Muscle layer of colon (tissue), 2 donors: ENCODE results near the gene GATA3.

Experiments
- H3K27ac ChIP-seq: one replicate; pipeline ENCODE4 v1.7.0; 2013; ENCODE audit warnings: low read depth, mild to moderate bottlenecking, low read length, moderate library complexity
- H3K27me3 ChIP-seq, 2 donors: one replicate each; pipeline ENCODE4 v1.7.0; 2013; ENCODE audit warnings: low read length in 2 of 2, mild to moderate bottlenecking in 2 of 2; ENCODE audit not compliant: insufficient read depth in 2 of 2, control insufficient read depth in 1 of 2
- H3K36me3 ChIP-seq: one replicate; pipeline ENCODE4 v1.7.0; 2013; ENCODE audit warnings: mild to moderate bottlenecking, low read length; ENCODE audit not compliant: insufficient read depth
- H3K4me1 ChIP-seq: one replicate; pipeline ENCODE4 v1.7.0; 2013; ENCODE audit warnings: mild to moderate bottlenecking, low read length; ENCODE audit not compliant: insufficient read depth
- H3K4me3 ChIP-seq, 2 donors: one replicate each; pipeline ENCODE4 v1.7.0; 2013; ENCODE audit warnings: low read length in 2 of 2, low read depth in 1 of 2, mild to moderate bottlenecking in 1 of 2, moderate library complexity in 1 of 2
- H3K9ac ChIP-seq: one replicate; pipeline ENCODE4 v1.7.0; 2013; ENCODE audit warnings: low read length
- H3K9me3 ChIP-seq: one replicate; pipeline ENCODE4 v1.7.0; 2013; ENCODE audit warnings: mild to moderate bottlenecking, low read length
- donor health status: abdominal sarcoma.
- donor health status: Adenocarcinoma of cecum.

GATA3 gene

DNA sequence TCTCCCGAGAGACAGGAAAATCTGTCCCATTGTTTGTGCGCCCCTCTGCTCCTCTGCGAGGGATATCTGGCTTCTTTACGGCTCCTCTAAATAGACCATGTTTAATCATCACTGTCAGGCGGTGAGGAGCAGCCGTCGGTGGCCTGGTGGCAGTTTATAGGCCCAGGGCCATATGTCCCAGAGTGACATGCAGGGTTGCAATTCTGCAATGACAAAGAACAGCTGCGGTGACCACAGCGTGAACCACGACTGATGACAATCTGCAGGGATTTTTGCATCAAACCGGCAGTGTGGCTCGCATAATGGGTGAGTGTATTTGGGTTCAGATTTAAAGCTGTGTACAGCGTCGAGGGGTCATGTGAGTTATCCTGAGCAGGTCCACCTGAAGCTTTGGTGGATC, 41.5 kb downstream of the GATA3 start:
- no peaks in the 10 kb centered on the region for H3K4me1 ChIP-seq
- H3K9me3 ChIP-seq, result no peaks in the 10 kb centered on the region
- H3K9ac ChIP-seq, result no peak overlapping the region
- H3K27ac ChIP-seq, result no peak overlapping the region
- no peaks in the 10 kb centered on the region for H3K36me3 ChIP-seq
- H3K4me3 ChIP-seq, result no peak overlapping the region
- no peaks in the 10 kb centered on the region for H3K27me3 ChIP-seq

DNA sequence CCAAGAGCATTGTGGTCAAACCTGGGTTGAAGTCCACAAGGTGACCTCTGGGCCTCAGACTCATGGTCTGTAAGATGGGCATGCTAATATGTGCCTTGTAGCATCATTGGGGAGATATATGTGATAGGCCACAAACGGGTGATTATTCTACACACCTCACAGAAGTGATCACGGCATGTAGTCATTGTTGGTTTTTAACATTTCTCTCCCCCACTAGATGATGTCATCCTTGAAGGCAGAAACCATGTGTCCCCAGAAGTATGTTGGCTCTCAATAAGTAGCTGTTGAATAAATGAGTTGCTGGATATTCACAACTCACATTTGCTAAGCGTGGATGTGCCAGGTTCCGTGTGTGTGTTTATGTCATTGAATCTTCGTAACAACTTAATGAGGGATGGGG, 42.4 kb downstream of the GATA3 start:
- Histone ChIP-seq H3K36me3 (no peaks in the 10 kb centered on the region), H3K4me1 (no peaks in the 10 kb centered on the region), H3K9ac (no peak overlapping the region), H3K9me3 (no peaks in the 10 kb centered on the region), H3K4me3 (no peak overlapping the region), H3K27ac (no peak overlapping the region), H3K27me3 (no peaks in the 10 kb centered on the region)

DNA sequence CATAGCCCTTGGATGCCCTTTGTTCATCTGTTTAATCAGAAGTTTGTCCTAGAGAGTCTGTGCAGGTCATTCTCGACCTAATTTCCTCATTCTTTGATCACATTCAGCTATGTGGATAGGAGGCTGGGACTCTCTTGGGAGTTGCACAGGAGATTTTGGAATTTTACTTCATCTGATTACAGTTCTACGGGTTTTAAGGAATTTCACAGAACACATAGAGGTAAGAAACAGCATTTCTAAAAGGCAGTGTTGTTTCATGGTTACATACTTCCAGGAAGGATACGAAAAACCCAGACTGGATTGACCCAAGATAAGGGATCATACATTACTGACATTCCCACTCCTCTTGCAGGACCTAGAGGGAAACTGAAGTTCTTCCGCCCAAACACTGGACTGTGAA, 45.9 kb downstream of the GATA3 start:
- Histone ChIP-seq H3K27me3 (peaks cover 5 to 10% of the 10 kb centered on the region in 2 donors), H3K9ac (no peak overlapping the region), H3K36me3 (no peaks in the 10 kb centered on the region), H3K4me3 (no peak overlapping the region), H3K4me1 (no peaks in the 10 kb centered on the region), H3K9me3 (no peaks in the 10 kb centered on the region), H3K27ac (no peak overlapping the region)

DNA sequence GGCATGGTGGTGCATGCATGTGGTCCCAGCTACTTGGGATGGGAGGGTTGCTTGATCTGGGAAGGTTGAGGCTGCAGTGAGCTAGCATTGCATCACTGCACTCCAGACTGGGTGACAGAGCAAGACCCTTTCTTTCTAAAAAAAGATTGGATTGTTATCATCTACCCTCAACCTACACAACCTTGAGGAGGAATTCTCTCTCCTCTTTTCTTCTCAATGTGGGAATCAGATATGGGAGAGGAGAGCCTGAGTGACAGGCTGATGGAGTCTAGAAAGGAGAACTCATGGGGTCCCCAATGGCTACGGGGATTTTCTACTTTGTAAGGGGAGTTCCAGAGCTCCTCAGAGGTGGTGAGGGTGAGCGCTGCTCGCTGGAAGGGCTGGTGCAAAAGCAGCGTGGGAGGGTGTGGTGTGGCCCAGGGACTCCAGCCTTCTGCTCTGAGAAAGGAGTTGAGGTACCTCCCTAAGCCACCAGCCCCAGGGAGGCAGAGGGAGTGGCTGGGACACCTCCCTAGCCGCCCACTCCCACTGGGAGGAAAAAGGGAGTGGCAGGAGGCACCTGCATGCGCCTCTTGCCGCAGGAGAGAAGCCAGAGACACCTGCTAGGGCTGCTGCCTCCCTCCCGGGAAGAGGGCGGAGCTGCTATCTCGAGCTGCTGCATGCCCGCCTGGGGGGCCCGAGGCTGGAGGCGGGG, 48.4 kb downstream of the GATA3 start:
- Histone ChIP-seq H3K4me3 (no peak overlapping the region), H3K36me3 (no peaks in the 10 kb centered on the region), H3K27ac (no peak overlapping the region), H3K27me3 (peaks cover 5 to 10% of the 10 kb centered on the region in 2 donors), H3K9ac (no peak overlapping the region), H3K9me3 (no peaks in the 10 kb centered on the region), H3K4me1 (no peaks in the 10 kb centered on the region)

DNA sequence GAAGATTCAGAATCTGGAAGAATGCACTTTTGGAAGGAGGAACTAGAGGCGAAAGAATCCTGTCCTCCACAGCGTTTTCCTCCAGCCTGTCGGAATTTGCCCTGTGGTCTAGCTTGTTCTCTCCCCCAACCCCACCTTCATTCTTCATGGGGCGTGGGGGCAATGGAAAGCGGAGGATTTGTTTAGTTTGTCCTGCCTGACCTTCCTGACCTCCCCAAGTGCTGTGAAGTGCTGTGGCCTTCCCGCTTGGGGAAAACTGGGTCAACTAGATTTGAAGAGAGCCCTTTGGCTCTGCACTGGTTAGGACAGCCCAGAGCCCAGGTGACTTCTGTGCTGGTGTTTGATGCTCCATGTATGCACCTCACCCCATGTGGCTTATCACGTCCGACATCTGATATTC, 49.1 kb downstream of the GATA3 start:
- no peak overlapping the region for H3K27ac ChIP-seq
- H3K4me3 ChIP-seq, result no peak overlapping the region
- no peaks in the 10 kb centered on the region for H3K4me1 ChIP-seq
- H3K27me3 ChIP-seq, result peaks cover 5 to 10% of the 10 kb centered on the region in 2 donors
- no peaks in the 10 kb centered on the region for H3K36me3 ChIP-seq
- no peak overlapping the region for H3K9ac ChIP-seq
- no peaks in the 10 kb centered on the region for H3K9me3 ChIP-seq

DNA sequence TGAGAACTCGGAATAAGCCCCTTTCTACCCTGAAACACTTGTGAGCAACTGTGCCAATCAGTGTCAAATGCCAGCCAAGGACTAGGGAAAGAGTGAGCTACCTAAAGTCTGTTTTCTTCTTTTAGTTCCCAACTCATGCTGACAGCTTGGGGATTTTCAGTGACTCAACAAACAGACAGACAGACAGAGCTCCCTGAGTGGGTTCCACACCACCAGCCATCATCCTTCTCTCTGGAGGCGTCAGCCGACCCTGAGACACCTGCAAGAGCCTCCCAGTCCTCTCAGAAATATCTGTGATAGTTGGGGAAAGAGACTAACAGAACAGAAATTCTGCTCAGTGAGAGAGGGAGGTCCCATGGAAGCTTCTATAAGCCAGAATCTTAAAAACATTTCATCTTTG, 49.5 kb downstream of the GATA3 start:
- Histone ChIP-seq H3K27me3 (peaks cover 5 to 10% of the 10 kb centered on the region in 2 donors), H3K27ac (no peak overlapping the region), H3K36me3 (no peaks in the 10 kb centered on the region), H3K4me3 (no peak overlapping the region), H3K9me3 (no peaks in the 10 kb centered on the region), H3K4me1 (no peaks in the 10 kb centered on the region), H3K9ac (no peak overlapping the region)

DNA sequence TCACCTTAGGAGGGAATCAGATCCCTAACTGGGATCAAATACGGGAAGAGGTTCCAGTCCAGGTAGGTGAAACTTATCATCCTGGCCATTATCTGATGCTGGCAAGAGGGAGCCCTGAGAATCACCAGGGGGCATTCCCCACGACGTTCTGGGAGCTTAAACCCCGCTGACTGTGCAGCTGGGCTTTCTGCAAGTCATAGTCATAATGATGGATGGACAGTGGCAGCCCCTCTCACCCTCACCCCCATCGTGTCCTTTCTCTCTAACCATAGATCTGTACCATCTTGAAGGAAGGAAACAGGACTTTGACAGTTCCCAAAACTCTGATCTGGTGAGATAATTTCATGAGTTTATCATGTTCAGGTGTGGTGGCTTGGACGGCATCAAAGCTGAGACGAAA, 50.2 kb downstream of the GATA3 start:
- peaks cover 5 to 10% of the 10 kb centered on the region in 2 donors for H3K27me3 ChIP-seq

GRCh38 chr10:8105932-8106331, 51.4 kb downstream of the GATA3 start:
- no peaks in the 10 kb centered on the region for H3K36me3 ChIP-seq
- H3K27ac ChIP-seq, result no peak overlapping the region
- no peak overlapping the region for H3K9ac ChIP-seq
- no peak overlapping the region for H3K4me3 ChIP-seq
- no peaks in the 10 kb centered on the region for H3K9me3 ChIP-seq
- no peaks in the 10 kb centered on the region for H3K4me1 ChIP-seq
- peaks cover 5 to 10% of the 10 kb centered on the region in 2 donors for H3K27me3 ChIP-seq

More for the DNA sequence above, 50.2 kb downstream of the GATA3 start:
- Histone ChIP-seq H3K4me1 (no peaks in the 10 kb centered on the region), H3K36me3 (no peaks in the 10 kb centered on the region), H3K9me3 (no peaks in the 10 kb centered on the region), H3K27ac (no peak overlapping the region), H3K4me3 (no peak overlapping the region), H3K9ac (no peak overlapping the region)

DNA sequence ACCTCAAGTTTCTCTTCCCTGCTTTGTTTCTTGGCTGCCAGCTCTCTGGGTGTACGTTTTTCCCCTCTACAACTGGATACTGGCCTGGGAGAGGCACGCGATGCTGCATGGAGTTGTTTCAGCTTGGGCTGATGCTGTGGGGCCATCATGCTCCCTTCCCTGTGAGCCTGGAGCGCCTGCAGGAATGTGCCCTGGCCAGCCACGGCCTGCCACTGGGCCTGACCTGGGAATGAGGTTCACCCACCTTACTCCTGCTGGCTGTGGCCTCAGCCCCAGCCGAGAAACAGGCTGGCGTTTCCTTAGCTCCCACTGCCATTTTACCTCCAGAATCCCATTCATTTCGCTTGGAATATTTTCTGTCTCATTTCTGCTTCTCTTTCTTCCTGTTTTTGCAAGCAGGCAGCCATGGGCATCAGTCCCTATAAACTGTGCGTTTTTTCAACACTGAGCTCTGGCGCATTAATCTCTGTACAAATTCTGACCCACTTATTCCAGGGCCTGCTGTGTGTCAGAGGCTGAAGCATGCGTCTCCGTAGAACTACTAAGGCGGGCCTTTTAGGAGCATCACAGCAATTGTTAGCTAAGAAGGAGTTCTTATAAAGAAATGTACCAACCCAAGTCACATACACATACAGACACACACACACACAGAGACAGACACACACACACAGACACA, 57.9 kb downstream of the GATA3 start:
- no peak overlapping the region for H3K4me3 ChIP-seq
- no peak overlapping the region for H3K9ac ChIP-seq
- H3K27ac ChIP-seq, result no peak overlapping the region
- no peaks in the 10 kb centered on the region for H3K36me3 ChIP-seq
- no peaks in the 10 kb centered on the region for H3K27me3 ChIP-seq
- no peaks in the 10 kb centered on the region for H3K9me3 ChIP-seq
- no peaks in the 10 kb centered on the region for H3K4me1 ChIP-seq

GRCh38 chr10:8112942-8113442, 58.5 kb downstream of the GATA3 start:
- no peaks in the 10 kb centered on the region for H3K4me1 ChIP-seq
- H3K27me3 ChIP-seq, result no peaks in the 10 kb centered on the region
- H3K9me3 ChIP-seq, result no peaks in the 10 kb centered on the region
- no peak overlapping the region for H3K27ac ChIP-seq
- no peak overlapping the region for H3K9ac ChIP-seq
- H3K4me3 ChIP-seq, result no peak overlapping the region
- H3K36me3 ChIP-seq, result no peaks in the 10 kb centered on the region

DNA sequence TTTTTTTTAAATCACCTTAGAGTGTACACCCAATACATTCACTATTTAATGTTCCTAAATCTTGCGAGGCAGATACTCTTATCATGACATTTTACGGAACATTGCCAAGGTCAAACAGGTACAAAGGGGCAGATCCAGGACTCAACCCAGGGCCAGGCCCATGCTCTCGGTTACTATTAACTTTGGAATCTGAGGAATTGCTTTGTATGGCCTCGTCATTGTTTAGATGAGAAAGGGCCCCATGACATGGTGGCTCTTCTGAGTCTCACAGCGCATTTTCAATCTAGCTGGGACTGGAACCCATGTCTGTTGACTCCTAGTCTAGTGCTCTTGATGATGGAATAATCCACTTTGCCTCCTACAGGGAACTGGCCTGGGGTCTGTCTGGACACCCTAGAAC, 59.1 kb downstream of the GATA3 start:
- H3K36me3 ChIP-seq, result no peaks in the 10 kb centered on the region
- no peak overlapping the region for H3K27ac ChIP-seq
- no peak overlapping the region for H3K4me3 ChIP-seq
- no peaks in the 10 kb centered on the region for H3K9me3 ChIP-seq
- H3K27me3 ChIP-seq, result no peaks in the 10 kb centered on the region
- H3K9ac ChIP-seq, result no peak overlapping the region
- H3K4me1 ChIP-seq, result no peaks in the 10 kb centered on the region
